ENCODE data around the gene MYLK.

The MYLK gene

DNA sequence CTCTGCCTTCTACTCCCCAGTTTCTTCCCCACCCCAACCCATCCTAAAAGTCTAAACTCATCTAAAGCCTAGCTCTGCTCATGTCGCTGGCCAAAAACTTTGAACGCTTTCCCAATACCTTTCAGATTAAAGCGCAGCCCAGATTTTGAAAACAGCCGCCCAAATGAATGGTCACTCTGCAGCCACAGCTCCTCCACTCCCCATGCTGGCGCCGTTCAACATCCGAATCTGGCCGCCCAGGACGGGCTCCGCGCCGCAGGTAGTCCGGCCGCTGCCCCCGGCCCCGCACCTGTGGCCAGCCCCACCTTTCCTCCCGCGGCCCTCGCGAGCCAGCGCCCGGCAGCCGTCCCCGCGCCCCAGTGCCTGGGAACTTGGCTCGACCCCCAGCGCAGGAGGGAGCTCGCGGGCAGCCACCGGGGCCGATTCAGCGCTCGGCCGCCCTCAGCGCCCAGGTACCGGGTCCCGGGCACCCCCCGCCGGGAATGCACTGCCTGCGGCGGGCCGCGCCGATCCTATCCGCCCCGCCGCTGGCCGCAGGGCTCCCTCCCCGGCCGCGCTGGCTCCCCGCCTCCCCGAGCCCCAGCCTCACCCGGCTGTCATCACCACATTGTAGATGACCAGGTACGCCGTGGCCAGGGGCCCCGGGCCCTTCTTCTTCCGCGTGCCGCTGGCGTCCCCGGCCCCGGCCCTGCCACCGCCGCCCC is 299.7 kb downstream of the MYLK start:
- DNase-seq, result peak; percentile 56

DNA sequence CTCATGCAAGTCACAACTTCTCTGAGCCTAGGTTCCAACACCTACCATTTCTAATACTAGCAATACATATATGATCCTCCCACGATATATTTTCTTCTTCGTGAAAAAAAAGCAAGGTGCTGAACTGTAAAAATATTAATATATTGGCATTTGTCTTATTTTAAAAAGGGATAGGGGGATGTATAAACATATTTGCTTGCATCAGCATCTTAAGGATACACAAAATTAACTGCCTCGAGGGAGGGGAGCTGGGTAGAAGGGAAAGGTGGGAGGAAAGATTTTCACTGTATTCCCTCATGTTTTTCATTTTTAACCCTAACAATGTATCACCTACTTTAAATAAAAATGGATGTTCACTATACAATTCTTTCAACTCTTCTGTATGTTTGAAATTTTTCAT is 300.6 kb downstream of the MYLK start:
- DNase-seq, result no peak

DNA sequence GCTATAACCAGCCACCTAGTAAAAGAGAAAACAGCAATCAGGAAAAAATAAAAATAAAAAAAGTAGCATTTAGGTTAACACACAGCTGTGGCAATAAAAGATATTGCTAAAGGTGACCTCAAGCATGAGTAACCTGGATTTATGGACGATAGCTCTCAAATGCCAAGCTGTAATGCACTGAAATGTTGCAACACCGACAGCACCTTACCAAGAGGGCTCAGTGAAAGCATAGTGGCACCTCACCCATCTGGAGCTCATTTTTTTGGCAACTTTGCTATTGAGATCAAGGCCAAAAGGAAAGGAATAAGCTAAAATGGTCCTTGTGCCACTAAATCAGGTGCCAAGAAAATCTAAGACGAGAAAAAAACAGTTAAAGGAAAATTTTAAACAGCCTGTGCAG is 301.8 kb downstream of the MYLK start:
- DNase-seq, result no peak

DNA sequence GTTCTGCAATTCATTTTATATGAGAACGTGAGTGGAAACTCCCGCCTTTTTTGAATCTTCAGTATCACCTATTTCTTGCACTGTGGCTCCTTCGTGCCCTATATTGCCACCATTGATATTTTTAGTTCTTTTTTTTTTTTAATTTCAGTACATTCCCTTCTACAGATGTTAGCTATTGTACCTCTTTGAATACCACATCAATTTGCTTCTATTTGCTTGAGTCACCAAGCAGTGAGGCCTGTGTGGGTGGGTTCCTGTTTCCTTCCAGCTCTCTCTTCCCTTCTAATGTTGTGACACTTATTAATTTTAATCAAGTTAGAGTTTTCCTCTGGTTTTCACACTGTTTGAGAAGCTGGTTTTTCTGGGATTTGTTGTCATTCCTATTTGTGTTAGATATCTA is 308.0 kb downstream of the MYLK start:
- DNase-seq, result no peak

DNA sequence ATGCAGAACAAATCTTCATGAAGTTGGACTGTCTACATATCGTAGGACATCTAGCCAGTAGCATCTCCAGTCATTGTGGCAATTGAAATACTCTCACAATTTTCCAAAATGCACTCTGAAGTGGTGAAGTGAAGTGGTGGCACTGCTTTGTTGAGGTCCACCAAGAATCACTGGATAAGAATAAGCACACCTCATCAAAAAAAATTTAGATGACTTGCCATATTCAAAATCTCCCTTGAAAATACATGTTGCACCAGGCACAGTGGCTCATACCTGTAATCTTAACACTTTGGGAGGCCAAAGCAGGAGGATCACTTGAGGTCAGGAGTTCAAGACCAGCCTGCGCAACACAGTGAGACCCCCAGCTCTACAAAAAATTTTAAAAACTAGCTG is 312.2 kb downstream of the MYLK start:
- DNase-seq, result no peak

DNA sequence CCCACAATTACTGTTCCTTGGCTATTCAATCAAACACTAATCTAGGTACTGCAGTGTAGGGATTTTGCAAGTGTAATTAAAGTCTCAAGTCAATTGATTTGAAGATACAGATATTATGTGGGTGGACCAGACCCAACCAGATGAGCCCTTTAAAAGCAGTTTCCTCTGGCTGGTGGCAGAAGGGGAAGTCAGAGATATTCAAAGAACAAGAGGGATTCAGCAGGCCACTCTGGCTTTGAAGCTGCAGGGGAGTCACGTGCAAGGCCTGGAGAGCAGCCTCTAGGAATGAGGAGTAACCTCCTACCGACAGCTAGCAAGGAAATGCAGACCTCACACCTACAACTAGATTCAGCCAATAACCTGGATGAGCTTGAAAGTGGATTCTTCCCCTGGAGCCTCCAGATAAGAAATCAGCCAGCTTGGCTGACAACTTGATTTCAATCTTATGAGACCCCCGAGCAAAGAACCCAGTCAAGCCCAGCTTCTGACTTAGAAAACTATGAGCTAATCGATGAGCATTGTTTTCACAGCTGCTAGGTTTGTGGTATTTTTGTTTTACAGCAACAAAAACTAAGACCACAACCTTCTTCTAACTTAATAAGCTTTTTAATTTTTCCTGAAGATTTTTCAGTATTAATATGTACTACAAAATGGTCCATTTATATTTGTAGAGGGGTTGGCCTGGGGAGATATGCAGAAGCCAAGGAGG is 312.7 kb downstream of the MYLK start:
- DNase-seq, result no peak

DNA sequence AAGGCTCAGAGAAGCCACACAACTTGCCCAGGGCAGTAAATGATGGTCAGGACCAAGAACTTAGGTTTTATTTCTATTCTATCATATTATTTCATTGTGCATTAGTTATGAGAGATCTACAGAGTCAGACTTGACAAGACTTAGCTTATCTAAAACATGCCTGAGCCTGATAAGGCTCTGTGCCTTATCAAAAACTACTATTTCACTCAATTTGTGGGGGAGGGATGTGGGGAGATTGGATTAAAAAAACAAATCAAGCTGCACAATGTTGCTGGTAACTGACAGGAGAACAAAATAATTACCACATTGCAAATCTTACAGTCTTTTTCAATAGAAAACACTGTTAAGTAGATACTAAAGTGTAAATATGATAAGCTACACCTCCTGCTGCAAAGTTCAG is 315.3 kb downstream of the MYLK start:
- no peak for DNase-seq

DNA sequence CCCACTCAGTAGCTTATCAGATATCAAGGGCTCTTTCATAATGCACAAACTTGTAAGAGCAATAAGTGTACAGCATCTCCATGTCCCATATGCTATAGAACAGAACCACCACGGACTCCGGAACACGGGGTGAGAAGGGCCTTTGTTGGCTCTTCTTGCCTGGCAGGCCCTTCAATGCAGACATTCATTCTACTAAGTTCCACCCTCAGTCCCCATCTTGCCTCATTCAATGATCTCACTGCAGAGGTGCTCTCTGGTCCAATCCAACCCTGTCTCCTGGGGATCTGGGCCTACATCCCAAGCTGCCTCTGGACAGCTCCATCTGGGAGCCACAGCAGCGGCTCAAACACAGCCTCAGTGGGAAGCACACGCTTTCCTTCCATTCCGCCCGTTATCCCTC is 316.1 kb downstream of the MYLK start:
- DNase-seq, result no peak

DNA sequence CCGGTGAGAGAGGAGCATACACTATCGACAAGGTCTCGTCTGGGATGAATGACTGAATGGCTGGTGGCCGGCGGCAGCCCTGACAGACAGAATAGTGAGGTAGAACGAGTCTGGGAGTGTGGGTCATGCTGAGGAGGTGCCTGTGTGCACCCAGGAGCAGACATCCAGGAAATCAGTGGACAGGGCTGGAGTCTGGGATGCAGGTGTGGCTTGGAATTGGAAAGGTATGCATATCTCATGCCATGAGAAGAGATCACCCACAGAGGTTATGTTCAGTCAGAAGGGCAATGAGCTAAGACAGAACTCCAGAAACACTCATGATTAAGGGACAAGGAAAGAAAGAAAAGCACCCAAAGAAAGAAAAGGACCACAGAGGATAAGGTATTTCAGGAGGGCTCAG is 320.1 kb downstream of the MYLK start:
- no peak for DNase-seq

DNA sequence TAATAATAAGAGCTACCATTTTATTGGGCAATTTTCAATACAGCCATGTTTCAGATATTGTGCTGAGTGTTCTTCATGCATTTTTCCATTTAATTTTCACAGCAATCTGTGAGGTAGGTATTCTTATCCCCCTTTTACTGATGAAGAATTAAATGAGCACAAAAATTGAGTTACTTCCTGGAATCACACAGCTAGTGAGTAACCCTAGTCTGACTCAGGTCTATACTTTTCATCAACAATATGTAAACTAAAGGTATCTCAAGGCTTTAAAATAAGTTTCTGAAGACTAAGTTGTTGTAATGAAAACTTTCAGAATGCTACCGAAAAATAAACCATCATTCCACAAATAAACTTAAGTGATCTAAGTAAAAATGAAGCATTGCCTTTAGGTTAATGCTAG is 321.6 kb downstream of the MYLK start:
- no peak for DNase-seq

DNA sequence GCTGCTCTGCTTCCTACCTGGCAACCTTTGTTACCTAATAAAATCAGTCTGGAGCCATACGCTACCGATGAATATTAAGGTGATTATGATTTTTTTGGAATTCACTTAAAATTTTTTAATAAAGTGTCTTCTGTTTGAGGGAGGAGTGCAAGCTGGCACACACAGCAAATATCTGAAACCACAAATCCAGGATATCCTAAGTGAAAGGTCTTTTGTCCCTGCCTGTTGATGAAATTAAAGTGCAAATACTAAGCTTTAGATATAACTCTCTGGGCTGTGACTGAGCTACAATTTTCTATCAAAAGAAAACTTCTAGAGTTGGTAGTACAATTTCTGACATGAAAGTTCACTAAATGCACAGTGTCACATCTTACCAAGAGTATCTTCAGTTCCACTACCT is 322.9 kb downstream of the MYLK start:
- DNase-seq, result no peak

All from NCI-H2029 (cell line).